Small intestine (tissue), 7 donors: ENCODE results near the gene KCNJ1. TPM values are rescaled to one million over a fixed set of nuclear protein-coding genes. Genes with fewer than 3 reads are reported as not detected.

ENCODE experiments used
- DNase-seq, 2 donors: peaks; one replicate each; pipeline versions ENCODE4 v3.0.0 to v3.0.0-alpha.2; 2013
- FAIRE-seq: peaks from 2 replicates; lab custom pipeline; 2012; peaks lifted over from hg19 to GRCh38; lab: Jason Lieb, UNC
- H3K27ac ChIP-seq, 3 donors: one replicate each; pipeline ENCODE4 v1.5.1; 2013; ENCODE audit warnings: low read length in 2 of 3, mild to moderate bottlenecking in 2 of 3, control low read depth in 1 of 3, inconsistent platforms in 1 of 3, low read depth in 1 of 3, moderate library complexity in 1 of 3
- H3K27me3 ChIP-seq, 3 donors: one replicate each; pipeline ENCODE4 v1.6.1; 2013; ENCODE audit warnings: low read length in 3 of 3, inconsistent platforms in 1 of 3; ENCODE audit not compliant: control insufficient read depth in 3 of 3, insufficient read depth in 3 of 3
- H3K36me3 ChIP-seq, 3 donors: one replicate each; pipeline ENCODE4 v1.6.1; 2013; ENCODE audit warnings: low read length in 3 of 3, inconsistent platforms in 1 of 3, low read depth in 1 of 3, mild to moderate bottlenecking in 1 of 3, moderate library complexity in 1 of 3; ENCODE audit not compliant: control insufficient read depth in 3 of 3, insufficient read depth in 2 of 3
- H3K4me1 ChIP-seq, 3 donors: one replicate each; pipeline ENCODE4 v1.6.1; 2013; ENCODE audit warnings: low read length in 2 of 3, inconsistent platforms in 1 of 3, low read depth in 1 of 3, mild to moderate bottlenecking in 1 of 3, moderate library complexity in 1 of 3; ENCODE audit not compliant: control insufficient read depth in 3 of 3, insufficient read depth in 2 of 3
- H3K4me3 ChIP-seq, 3 donors: one replicate each; pipeline ENCODE4 v1.5.1; 2013; ENCODE audit warnings: low read length in 3 of 3, control low read depth in 1 of 3, inconsistent platforms in 1 of 3, low read depth in 1 of 3, mild to moderate bottlenecking in 1 of 3, moderate library complexity in 1 of 3
- H3K9me3 ChIP-seq, 2 donors: one replicate each; pipeline ENCODE4 v1.6.1; 2013; ENCODE audit warnings: low read depth in 1 of 2, low read length in 1 of 2; ENCODE audit not compliant: control insufficient read depth in 2 of 2, insufficient read depth in 1 of 2
- WGBS, 3 donors: extraction: QIAGEN DNeasy Blood & Tissue Kit; methylation state at CpG; one replicate each; pipeline ENCODE4 v1.1.7; 2013; 5-methylcytosine and 5-hydroxymethylcytosine counted together
- polyA plus RNA-seq, 4 donors: library from polyadenylated mRNA; stranded (reverse) in 3 of 4; unstranded in 1 of 4; fragments of 200-250 nt in 3 of 4; fragments of 120-200 nt in 1 of 4; gene quantifications; one replicate each; pipeline versions ENCODE4 v1.2.1 to v1.2.3, GENCODE V29; 2013
- donor health status: healthy with polysubstance abuse.
- donor health status: control.
- donor health status: control.
- donor health status: Bipolar disorder and iron deficiency.
- donor health status: healthy.

Gene KCNJ1
- polyA plus RNA-seq, 4 donors = 0.06 TPM; not detected in 3

- Histone ChIP-seq H3K27me3 (no peaks in the 10 kb centered on the region), H3K27ac (no peak overlapping the region), H3K4me3 (no peak overlapping the region), H3K4me1 (no peaks in the 10 kb centered on the region), H3K9me3 (no peaks in the 10 kb centered on the region), H3K36me3 (no peaks in the 10 kb centered on the region)
- DNase-seq = no peak
- 32 to 54% (median 40%) methylated on average over 3 of the region's 3 CpGs for WGBS, 3 donors
- FAIRE-seq = no peak
These were observed 35.0 kb downstream of the KCNJ1 start for GRCh38 chr11:128832121-128832497.

GRCh38 chr11:128831174-128832120, 35.6 kb downstream of the KCNJ1 start:
- Histone ChIP-seq H3K36me3 (no peaks in the 10 kb centered on the region), H3K27me3 (no peaks in the 10 kb centered on the region), H3K27ac (no peak overlapping the region), H3K4me1 (no peaks in the 10 kb centered on the region), H3K4me3 (no peak overlapping the region), H3K9me3 (no peaks in the 10 kb centered on the region)
- DNase-seq = peak; percentile 82 to 85
- 31 to 35% (median 35%) methylated on average over 14 of the region's 14 CpGs for WGBS, 3 donors
- FAIRE-seq = no peak

GRCh38 chr11:128830290-128831173, 36.6 kb downstream of the KCNJ1 start:
- FAIRE-seq (no peak), DNase-seq (peak in 1 of 2 donors; percentile 15)
- no peaks in the 10 kb centered on the region for H3K36me3 ChIP-seq
- H3K27me3 ChIP-seq = no peaks in the 10 kb centered on the region
- H3K4me3 ChIP-seq = no peak overlapping the region
- H3K27ac ChIP-seq = peak overlapping the region in 1 of 3 donors; percentile 26
- WGBS, 3 donors = 73 to 90% (median 81%) methylated on average over 11 of the region's 11 CpGs
- H3K9me3 ChIP-seq = no peaks in the 10 kb centered on the region
- H3K4me1 ChIP-seq = no peaks in the 10 kb centered on the region

GRCh38 chr11:128828350-128828749, 38.7 kb downstream of the KCNJ1 start:
- 77 to 89% (median 82%) methylated on average over 4 of the region's 4 CpGs for WGBS, 3 donors
- Histone ChIP-seq H3K9me3 (no peaks in the 10 kb centered on the region), H3K36me3 (no peaks in the 10 kb centered on the region), H3K4me1 (no peaks in the 10 kb centered on the region), H3K4me3 (no peak overlapping the region), H3K27me3 (peaks cover 0 to 6% (median 0%) of the 10 kb centered on the region in 3 donors), H3K27ac (no peak overlapping the region)
- DNase-seq = no peak
- FAIRE-seq = no peak

GRCh38 chr11:128827191-128827893, 39.8 kb downstream of the KCNJ1 start:
- no peak for DNase-seq
- WGBS, 3 donors = 67 to 80% (median 76%) methylated on average over 7 of the region's 7 CpGs
- no peak for FAIRE-seq
- Histone ChIP-seq H3K9me3 (no peaks in the 10 kb centered on the region), H3K36me3 (no peaks in the 10 kb centered on the region), H3K4me3 (no peak overlapping the region), H3K4me1 (no peaks in the 10 kb centered on the region), H3K27me3 (peaks cover 0 to 12% (median 0%) of the 10 kb centered on the region in 3 donors), H3K27ac (no peak overlapping the region)

GRCh38 chr11:128825050-128825784, 41.9 kb downstream of the KCNJ1 start:
- DNase-seq (no peak), FAIRE-seq (no peak)
- Histone ChIP-seq H3K36me3 (no peaks in the 10 kb centered on the region), H3K27ac (no peak overlapping the region), H3K27me3 (peaks cover 0 to 15% (median 0%) of the 10 kb centered on the region in 3 donors), H3K4me3 (no peak overlapping the region), H3K4me1 (no peaks in the 10 kb centered on the region), H3K9me3 (no peaks in the 10 kb centered on the region)
- 87 to 94% (median 89%) methylated on average over 20 of the region's 20 CpGs for WGBS, 3 donors

- 29 to 39% (median 32%) methylated on average over 59 to 68 of the region's 68 CpGs for WGBS, 3 donors
- peaks cover 0 to 16% (median 0%) of the 10 kb centered on the region in 3 donors for H3K27me3 ChIP-seq
- no peaks in the 10 kb centered on the region for H3K36me3 ChIP-seq
- FAIRE-seq = no peak
- DNase-seq = no peak
- no peaks in the 10 kb centered on the region for H3K9me3 ChIP-seq
- H3K27ac ChIP-seq = no peak overlapping the region
- H3K4me3 ChIP-seq = no peak overlapping the region
- H3K4me1 ChIP-seq = no peaks in the 10 kb centered on the region
These were observed 42.7 kb downstream of the KCNJ1 start for GRCh38 chr11:128824191-128825049.
